ENCODE data around the gene SMARCA5. TPM values are rescaled to one million over a fixed set of nuclear protein-coding genes. Genes with fewer than 3 reads are reported as not detected.
"Not testable (repeated sequence)": the region's sequence is repeated elsewhere in the genome, so short reads cannot be mapped to it uniquely, and the experiment has no call there.

SMARCA5 gene
- total RNA-seq, 1 donor from 2014 or later = 27.9 TPM

DNA sequence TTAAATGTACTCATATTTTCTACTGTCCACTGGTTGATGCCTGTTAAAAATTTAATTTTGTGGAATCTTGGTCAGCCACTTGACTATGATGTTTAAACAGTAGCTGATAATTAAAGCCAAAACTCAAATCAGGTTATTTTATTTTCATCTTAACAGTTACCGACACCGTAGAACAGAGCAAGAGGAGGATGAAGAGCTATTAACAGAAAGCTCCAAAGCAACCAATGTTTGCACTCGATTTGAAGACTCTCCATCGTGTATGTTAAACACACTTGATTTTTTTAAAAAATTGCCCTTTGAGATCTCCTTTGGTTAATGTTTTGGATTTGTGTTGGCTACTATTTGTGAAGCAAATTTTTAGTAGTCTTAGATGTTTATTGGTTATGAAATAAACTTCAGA, 10.7 kb downstream of the SMARCA5 start:
- DNase-seq (no peak), ATAC-seq (ENCODE audit: poor library complexity) (no peak)
- intact Hi-C loops (cut with DNase I) = no loop called here

DNA sequence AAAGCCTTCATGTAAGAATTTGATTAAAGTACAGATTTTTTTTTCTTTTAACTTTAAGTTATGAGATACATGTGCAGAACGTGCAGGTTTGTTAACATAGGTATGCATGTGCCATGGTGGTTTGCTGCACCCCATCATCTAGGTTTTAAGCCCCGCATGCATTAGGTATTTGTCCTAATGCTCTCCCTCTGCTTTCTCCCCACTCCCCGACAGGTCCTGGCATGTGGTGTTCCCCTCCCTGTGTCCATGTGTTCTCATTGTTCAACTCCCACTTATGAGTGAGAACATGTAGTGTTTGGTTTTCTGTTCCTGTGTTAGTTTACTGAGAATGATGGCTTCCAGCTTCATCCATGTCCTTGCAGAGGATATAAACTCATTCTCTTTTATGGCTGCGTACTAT, 14.5 kb downstream of the SMARCA5 start:
- ATAC-seq (ENCODE audit: poor library complexity); intact Hi-C loops (cut with DNase I); DNase-seq: not testable (repeated sequence)

DNA sequence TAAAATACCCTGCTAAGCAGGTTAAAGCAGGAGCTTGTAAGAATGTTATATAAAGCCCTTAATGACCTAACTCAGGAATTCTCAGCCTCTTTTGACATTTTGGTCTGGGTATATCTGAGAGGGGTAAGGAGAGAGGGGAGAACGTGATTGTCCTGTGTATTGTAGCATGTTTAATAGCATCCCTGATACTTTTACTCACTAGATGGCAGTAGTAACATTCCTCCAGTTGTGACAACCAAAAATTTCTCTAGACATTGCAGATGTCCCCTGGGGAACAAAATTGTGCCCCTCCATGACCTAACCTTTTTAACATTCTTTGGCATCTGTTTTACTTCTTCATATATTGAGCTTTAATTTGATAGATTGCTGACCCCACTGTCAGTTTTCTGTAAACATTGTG, 17.9 kb downstream of the SMARCA5 start:
- intact Hi-C loops (cut with DNase I) = no loop called here
- DNase-seq (no peak), ATAC-seq (ENCODE audit: poor library complexity) (no peak)

DNA sequence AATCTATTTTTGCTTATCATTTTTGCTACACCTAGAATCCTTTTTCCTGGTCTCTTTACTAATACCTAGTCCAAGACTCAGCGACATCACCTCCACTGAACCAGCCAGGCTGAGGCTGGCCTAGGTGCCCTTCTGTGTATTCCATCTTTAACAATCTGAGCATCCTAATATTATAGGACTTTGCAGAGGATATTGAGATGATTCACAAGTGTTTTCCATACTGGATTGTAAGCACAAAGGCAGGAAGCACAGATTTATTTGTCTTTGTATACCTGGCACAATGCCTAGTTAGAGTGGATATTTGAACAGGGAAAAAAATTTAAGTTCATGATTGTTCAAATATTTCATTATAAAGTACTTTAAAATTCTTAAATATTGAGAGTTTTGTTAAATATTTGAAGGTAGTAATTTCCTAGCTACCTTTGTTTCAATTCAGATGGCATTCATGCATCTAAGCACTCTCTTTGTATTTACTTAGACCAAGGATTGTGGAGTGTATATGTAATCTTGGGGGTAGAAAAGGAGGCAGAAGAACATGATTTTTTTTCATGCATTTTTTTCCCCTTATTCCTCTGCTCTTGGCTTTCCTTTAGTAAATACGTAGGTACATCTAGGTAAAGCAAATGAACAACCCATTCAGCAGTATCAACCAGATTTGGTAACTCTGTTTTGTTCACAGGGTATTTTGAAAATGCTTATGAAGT, 18.4 kb downstream of the SMARCA5 start:
- intact Hi-C loops (cut with DNase I) = no loop called here
- DNase-seq (no peak), ATAC-seq (ENCODE audit: poor library complexity) (no peak)

DNA sequence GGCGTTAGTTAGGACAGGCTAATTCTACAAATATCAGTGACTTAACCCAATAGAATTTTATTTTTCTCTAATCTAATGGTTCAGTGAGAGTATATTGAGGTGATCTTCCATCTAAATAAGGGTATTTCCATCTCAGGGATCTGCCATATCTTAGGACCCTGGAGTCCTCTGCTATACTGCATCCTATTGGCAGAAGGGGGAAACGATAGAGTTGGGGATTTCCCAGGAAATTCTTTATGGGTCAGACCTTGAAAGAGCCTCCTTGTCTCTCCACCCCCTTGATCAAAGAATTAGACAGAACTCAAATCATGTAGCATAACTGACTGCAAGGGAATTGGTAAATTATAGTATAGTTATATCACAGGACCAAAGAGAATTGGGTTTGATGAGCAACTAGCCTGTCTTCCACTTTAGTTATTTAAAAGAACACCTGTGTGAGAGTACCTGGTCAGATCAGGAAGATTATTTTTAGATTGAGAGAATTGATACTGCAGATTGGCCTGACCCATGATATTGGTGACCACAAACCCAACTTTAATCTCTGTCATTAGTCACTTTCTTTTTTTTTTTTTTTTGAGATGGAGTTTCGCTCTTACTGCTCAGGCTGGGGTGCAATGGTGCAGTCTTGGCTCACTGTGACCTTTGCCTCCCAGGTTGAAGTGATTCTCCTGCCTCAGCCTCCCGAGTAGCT, 25.6 kb downstream of the SMARCA5 start:
- intact Hi-C loops (cut with DNase I) = no loop called here
- DNase-seq (no peak), ATAC-seq (ENCODE audit: poor library complexity) (no peak)

DNA sequence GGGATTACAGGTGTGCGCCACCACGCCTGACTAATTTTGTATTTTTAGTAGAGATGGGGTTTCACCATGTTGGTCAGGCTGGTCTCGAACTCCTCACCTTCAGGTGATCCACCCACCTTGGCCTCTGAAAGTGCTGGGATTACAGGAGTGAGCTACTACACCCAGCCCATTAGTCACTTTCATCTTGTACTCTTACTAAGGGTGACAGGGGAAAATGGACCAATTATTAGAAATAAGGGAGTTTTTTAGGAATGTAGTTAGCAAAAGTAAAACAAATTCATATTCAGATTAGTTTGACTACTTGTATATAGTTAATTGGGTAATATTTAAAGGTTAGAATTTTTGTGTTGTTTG, 26.1 kb downstream of the SMARCA5 start:
- ATAC-seq (ENCODE audit: poor library complexity) (no peak), DNase-seq (no peak)
- intact Hi-C loops (cut with DNase I) = loop anchor here (10.0 kb wide), 1 partner anchor 1565 kb away; no protein-coding TSS in a partner anchor

DNA sequence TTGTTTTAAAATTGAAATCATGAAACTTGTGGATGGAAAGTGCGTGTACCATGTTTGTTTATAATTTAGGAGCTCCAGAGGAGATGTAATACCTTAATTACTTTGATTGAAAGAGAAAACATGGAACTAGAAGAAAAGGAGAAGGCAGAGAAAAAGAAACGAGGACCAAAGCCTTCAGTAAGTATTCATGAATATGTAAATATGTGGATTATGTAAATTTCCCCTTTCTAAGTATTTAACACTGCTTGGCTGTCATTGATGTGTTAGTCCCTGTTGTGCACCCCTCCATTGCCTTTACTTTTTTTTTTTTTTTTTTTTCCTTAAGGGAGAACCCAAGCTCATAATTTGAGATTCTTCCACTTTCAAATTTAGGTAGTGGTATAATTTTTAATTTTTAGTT, 36.4 kb downstream of the SMARCA5 start:
- intact Hi-C loops (cut with DNase I) = loop anchor here (10.0 kb wide), 1 partner anchor 1555 kb away; no protein-coding TSS in a partner anchor
- DNase-seq (no peak), ATAC-seq (ENCODE audit: poor library complexity) (no peak)

DNA sequence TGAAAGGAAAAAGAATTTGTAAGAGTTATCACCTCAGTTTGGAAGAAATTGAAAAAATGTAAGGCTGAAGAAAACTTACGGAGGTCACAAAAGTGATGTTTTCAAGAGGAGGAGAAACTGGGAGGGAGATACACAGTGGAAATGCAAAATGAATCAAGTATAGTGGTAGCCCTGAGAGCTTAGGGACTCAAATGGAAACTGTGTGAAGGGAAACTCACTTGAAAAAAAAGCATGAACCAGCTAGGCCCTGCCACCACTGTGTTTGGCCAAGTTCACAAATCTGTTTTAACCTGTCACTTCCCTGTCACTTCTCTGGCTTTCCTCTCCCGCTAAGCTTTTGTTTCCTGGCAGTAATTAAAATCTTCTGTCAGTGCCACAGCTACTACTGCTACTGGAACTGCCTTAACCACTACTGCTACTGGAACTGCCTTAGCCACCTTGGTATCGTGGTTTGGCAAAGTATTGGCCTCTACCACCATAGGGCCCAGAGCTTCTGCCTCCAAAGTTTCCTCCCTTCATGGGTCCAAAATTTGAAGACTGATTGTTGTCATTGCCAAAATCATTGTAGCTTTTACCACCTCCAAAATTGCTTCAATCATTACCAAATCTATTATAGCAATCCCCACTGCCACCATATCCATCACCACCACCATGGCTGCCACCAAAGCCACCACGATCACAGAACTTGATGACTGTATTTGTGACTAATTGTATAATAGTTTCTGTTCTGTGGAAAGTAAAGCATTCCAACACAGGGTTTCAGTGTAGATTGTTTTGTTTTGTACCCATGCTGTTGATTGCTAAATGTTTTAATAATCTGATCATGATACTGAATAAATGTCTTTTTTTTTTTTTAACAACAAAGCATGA, 41.5 kb downstream of the SMARCA5 start:
- DNase-seq (no peak), ATAC-seq (ENCODE audit: poor library complexity) (no peak)
- intact Hi-C loops (cut with DNase I) = no loop called here

DNA sequence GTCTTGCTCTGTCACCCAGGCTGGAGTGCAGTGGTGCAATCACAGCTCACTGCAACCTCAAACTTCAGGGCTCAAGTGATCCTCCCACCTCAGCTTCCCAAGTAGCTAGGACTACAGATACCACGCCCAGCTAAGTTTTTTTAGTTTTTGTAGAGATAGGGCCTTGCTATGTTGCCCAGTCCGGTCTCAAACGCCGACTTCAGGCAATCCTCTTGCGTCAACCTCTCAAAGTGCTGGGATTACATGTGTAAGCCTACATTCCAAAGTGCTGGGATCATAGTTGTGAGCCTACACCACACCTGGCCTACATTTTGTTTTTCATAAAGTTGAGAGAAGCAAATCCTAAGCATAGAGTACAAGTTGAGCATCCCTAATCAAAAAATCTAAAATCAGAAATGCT, 42.2 kb downstream of the SMARCA5 start:
- intact Hi-C loops (cut with DNase I) = no loop called here
- ATAC-seq (ENCODE audit: poor library complexity) (no peak), DNase-seq (no peak)

DNA sequence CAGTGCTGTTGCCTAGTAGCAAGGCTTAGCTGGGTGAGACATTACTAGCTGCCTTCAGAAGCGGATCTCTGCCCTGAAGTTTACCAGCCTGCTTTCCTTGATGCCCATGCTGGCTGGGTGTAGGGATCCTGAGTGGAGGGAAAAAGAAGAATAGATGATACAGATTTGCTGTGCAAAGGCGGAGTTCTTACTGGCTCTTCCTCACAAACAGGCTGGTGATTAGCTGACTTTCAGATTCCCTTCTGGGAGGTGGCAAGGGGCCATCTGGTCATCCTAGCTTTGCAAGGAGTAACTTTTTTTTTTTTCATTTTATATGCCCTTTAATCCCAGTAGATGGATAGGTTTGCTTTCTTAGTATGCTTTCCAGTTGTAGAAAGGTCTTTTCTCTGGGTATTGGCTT, 44.8 kb downstream of the SMARCA5 start:
- DNase-seq = no peak
- no peak for ATAC-seq (ENCODE audit: poor library complexity)
- intact Hi-C loops (cut with DNase I) = no loop called here

DNA sequence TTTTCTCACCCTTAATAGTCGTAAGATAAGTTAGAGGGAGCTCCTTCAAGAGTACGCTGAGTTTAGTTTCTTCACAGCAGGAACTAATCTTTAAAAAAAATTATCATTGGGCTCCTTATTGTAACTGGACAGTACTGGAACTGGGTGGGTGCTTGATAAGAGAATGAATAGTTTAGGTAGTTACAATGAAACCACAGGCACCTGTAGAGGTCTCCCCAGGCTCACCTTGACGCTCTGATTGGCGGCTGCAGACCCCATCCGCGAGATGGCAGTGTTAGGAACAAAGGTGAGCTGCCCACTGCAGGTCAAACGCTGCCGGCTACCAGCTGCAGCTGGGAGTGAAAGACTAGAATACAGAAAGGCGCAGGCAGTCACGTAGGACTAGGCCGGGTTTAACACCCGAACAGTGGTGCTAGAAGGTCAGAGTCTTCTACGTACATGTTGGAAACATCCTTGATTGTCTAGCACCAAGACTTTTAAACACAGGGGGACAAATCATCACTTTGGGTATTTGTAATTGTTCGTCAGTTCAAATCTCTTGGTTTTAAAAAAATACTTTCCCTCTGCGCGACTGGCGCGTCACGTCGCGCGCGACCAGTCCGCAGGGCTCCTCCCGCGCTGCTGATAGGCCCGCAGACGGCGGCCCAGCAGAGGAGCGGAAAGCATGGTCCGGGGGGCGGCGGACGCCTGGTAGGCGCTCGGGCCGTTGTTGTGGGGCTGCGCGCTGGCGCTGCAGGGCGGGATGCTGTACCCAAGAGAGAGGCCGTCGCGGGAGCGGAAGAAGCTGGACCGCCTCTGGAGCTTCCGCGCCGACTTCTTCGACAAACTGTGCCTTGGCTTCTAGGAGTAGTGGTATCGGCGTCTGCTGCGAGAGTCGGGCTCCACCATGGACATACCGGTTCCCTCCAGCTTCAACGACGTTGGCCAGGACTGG, 45.6 kb downstream of the SMARCA5 start:
- peak; percentile 95 for ATAC-seq (ENCODE audit: poor library complexity)
- peak; percentile 77 for DNase-seq
- intact Hi-C loops (cut with DNase I) = no loop called here

DNA sequence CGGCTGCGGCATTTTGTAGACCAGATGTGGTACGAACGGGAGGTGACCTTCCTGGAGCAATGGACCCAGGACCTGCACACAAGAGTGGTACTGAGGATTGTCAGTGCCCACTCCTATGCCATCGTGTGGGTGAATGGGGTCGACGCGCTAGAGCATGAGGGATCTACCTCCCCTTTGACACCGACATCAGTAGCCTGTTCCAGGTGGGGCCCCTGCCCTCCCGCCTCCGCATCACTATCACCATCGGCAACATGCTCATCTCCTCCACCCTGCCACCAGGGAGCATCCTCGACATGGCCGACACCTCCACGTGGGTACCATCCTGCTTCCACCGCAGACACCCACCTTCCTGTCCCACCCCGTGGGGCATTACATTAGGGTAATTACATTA, 46.2 kb downstream of the SMARCA5 start:
- intact Hi-C loops (cut with DNase I) = no loop called here
- ATAC-seq (ENCODE audit: poor library complexity) (peak; percentile 10), DNase-seq (no peak)

DNA sequence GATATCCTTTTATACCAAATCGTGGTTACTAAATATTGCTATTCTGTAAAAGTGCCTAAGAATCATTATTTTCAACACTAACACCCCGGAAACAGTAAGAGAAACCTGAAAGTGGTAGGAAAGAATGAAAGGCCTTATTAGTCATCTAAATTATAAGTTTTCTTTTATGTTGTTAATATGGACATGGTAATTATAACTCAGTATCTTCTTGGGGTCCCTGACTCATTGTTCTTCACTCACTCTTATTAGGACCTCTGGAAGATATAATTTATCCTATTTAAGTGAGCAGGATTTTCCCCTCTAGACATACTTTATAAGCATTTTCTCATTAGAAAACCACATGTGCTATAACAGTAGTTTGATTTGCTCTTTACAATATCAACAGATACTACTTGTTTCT, 51.0 kb downstream of the SMARCA5 start:
- no peak for ATAC-seq (ENCODE audit: poor library complexity)
- intact Hi-C loops (cut with DNase I) = no loop called here

DNA sequence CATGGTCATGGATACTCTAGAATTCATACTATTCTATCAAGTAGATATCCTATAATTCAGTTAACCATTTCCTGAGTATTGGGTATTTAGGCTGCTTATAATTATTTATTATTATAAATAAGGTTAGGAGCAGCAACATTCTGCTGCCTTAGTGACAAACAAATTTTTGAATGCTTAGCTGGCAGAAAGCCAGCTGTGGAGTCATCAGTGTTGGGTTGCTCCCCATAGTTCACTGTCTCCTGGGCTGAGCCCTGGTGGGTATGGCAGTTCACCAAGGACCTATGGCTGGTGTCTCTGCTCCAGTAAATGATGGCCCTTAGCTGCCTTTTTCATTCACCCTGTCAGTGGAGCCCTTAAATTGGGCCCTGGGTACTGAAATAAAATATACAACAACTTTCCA, 61.8 kb downstream of the SMARCA5 start:
- intact Hi-C loops (cut with DNase I) = no loop called here
- no peak for DNase-seq
- no peak for ATAC-seq (ENCODE audit: poor library complexity)

More for the DNA sequence above, 51.0 kb downstream of the SMARCA5 start:
- no peak for DNase-seq

DNA sequence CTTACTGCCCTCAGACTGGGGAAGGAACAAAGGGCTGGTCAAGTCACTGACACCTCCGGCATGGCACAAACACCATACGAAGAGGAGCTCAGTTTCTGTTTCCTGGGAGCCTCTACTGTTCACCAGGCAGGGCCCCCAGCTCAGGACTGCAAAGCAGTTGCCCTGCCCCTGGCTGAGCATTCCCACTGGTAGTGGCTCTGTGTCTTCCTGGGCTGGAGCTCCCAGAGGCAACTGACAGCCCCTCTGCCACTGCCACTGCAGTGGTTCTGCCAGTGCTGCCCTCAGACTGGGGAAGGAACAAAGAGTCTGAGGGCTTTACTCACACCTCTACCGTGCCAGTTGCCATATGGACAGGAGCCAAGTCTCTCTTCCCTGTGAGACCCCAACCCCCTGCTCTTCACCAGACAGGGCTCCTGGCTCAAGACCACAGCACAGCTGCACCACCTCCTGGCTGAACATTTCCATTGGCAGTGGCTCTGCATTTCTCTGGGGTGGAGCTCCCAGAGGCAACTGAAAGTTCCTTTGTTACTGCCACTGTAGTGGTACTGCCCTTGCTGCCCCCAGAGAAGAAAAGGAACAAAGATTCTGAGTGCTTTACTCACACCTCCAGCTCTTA, 67.9 kb downstream of the SMARCA5 start:
- intact Hi-C loops (cut with DNase I) = no loop called here
- no peak for DNase-seq
- no peak for ATAC-seq (ENCODE audit: poor library complexity)

DNA sequence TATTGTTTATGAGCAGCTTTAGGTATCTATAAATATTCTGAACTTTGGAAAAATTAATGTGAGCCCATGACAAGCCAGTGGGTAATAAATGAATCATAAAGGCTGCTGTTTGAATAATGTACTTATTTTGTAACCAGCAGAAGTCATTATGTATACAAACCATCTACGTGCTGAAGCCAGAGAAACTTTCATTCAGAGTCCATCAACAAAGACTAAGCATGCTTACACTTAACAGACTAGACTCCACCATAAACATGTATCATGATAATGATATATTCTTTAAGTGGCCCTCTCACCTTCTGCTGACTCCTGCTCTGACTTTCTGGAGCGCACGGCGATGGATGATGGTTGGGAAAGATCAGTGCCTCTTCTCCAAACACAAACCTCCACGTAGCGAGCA, 72.0 kb downstream of the SMARCA5 start:
- ATAC-seq (ENCODE audit: poor library complexity) = no peak
- no peak for DNase-seq
- intact Hi-C loops (cut with DNase I) = no loop called here

DNA sequence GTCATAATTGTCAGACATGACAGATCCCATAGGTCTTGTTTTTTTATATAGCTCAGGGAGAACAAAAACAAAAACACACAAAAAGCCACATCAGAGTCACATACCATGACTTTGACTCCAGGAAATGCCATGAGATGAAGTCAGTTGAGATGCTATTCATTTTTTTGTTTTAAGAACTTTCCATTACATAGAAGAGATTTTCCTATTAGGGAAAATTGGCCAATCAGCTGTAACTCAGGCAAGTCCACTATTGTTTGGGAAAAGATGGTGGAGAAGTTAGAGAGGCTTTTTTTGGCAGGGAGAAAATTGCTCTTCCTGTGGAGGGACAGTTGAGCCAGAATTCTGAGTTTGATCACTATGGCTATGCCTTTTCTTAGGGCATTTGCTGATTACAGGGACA, 72.6 kb downstream of the SMARCA5 start:
- no peak for DNase-seq
- intact Hi-C loops (cut with DNase I) = no loop called here
- no peak for ATAC-seq (ENCODE audit: poor library complexity)

DNA sequence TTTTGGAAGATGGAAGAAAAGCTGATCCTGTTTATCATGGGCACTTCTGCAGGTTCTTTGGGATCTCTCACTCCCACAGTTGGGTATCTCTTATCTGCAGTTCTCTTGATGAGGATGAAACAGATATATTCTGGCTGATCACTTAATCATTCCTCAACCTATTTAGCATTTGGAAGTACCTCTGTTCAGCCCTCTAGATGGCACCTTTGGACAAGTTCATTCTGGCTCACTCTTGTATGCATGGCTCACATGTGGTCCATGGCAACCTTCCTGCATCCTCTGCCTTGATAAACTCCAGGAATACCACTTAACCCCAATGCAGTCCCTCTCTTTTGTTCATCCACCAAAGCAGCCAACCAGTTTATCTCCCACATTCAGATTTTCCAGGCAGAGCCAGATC, 74.2 kb downstream of the SMARCA5 start:
- intact Hi-C loops (cut with DNase I) = no loop called here
- ATAC-seq (ENCODE audit: poor library complexity) (peak; percentile 51), DNase-seq (no peak)
